Epithelial cell of proximal tubule (primary cell): Measurements from ENCODE around the gene MAN2B2. TPM values are rescaled to one million over a fixed set of nuclear protein-coding genes. Genes with fewer than 3 reads are reported as not detected.

Source experiments
- DNase-seq: peaks from one replicate; pipeline ENCODE4 v3.0.0-alpha.2; 2011; ENCODE audit warnings: low read depth
- H3K4me3 ChIP-seq: 2 replicates; pipeline ENCODE4 v1.5.1; 2011; ENCODE audit warnings: low read depth, mild to moderate bottlenecking, low read length
- total RNA-seq: library from RNA; depleted of rRNA; stranded (reverse); fragments of >200 nt; gene quantifications from 2 replicates; pipeline ENCODE4 v1.2.3, GENCODE V29; 2015
- TF ChIP-seq, protein P1 (sequence below): conservative IDR thresholded peaks from 2 replicates; pipeline ENCODE4 v1.5.1; 2012; ENCODE audit warnings: low read depth, mild to moderate bottlenecking, low read length

Gene MAN2B2
- total RNA-seq, 1 donor from 2014 or later: 20.6 TPM

DNA sequence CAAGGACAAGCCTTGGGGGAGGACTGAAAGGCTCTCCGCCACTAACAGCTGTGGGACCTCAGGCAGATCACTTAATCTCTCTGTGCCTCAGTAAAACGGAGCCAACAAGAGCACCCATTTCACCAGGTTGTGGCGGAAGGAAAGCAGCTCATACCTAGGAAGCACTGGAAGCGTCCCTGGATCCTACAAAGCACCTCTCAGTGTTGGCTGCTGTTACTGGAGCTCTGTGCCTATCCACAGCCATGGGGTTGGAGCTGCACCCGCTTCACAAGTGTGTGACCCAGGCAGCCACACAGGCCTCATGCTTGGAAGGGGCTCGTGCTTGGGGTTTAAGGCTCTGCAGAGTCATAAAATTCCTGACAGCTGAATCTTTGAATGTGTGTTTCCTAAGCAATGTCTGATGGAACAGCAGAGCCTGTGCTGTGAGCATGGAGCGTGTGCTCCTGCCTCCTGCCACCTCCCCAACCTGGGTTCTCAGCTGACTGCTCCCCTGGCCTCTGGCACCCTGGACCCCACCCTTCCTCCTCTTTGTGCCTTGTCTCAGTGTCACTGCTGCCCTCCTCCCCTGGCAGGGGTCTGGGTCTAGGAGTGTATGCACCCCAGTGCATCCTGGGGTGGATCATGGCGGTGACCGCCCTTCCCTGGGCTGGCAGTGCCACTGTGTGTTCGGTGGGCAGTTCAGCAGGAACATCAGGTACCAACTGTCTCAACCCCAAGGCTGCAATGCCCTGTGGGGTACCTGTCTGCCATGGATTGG is 14.4 kb upstream of the MAN2B2 start:
- no peak for DNase-seq
- no peak overlapping the region for H3K4me3 ChIP-seq
- TF ChIP-seq, protein P1, sequence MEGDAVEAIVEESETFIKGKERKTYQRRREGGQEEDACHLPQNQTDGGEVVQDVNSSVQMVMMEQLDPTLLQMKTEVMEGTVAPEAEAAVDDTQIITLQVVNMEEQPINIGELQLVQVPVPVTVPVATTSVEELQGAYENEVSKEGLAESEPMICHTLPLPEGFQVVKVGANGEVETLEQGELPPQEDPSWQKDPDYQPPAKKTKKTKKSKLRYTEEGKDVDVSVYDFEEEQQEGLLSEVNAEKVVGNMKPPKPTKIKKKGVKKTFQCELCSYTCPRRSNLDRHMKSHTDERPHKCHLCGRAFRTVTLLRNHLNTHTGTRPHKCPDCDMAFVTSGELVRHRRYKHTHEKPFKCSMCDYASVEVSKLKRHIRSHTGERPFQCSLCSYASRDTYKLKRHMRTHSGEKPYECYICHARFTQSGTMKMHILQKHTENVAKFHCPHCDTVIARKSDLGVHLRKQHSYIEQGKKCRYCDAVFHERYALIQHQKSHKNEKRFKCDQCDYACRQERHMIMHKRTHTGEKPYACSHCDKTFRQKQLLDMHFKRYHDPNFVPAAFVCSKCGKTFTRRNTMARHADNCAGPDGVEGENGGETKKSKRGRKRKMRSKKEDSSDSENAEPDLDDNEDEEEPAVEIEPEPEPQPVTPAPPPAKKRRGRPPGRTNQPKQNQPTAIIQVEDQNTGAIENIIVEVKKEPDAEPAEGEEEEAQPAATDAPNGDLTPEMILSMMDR: no peak

DNA sequence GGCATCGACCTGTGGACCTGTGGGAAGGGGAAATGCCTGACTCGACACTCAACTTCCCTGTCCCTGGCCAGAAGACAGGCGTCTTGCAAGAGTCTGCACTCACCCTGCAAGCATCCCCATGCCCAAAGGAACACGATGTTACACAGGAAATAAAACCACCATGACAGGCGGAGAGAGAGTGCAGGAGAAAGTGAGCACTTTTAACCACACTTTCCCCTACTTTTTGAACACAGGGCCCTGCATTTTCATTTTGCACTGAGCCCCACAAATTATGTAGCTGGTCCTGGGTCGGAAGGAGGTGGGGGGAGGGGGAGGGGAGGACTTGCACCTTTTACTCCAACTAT is 13.8 kb upstream of the MAN2B2 start:
- DNase-seq: no peak
- no peak overlapping the region for H3K4me3 ChIP-seq
- TF ChIP-seq, protein P1: no peak

DNA sequence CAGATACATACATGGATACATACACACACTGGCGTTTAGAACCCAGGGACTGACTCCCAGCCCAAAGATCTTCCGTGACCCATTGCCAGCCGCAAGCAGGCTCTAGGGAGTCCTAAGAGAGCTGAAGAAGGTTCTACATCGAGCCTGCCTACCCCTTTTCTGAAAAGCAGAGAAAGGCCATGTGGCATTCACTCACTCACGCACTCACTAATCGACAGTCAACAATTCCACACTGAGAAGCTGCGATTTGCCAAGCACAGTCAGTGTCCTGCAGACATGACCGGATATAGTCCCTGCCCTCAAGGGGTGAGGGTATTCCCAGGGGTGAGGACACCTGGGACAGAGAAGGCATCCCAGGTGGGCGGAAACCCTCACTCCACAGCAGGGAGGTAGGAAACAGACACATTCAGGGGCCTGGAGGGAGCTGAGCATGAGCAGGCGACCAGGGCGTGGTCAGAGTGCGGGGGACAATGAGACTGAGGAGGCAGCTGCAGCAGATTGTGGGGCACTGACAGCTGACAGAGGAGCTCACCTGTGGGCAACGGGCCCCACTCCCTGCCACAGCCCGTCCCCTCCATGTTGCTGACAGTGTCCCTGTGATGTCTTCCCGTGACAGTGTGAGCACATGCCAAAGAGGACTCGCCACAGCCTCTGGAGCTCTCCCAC is 13.2 kb upstream of the MAN2B2 start:
- TF ChIP-seq, protein P1: no peak
- H3K4me3 ChIP-seq: no peak overlapping the region
- DNase-seq: no peak

DNA sequence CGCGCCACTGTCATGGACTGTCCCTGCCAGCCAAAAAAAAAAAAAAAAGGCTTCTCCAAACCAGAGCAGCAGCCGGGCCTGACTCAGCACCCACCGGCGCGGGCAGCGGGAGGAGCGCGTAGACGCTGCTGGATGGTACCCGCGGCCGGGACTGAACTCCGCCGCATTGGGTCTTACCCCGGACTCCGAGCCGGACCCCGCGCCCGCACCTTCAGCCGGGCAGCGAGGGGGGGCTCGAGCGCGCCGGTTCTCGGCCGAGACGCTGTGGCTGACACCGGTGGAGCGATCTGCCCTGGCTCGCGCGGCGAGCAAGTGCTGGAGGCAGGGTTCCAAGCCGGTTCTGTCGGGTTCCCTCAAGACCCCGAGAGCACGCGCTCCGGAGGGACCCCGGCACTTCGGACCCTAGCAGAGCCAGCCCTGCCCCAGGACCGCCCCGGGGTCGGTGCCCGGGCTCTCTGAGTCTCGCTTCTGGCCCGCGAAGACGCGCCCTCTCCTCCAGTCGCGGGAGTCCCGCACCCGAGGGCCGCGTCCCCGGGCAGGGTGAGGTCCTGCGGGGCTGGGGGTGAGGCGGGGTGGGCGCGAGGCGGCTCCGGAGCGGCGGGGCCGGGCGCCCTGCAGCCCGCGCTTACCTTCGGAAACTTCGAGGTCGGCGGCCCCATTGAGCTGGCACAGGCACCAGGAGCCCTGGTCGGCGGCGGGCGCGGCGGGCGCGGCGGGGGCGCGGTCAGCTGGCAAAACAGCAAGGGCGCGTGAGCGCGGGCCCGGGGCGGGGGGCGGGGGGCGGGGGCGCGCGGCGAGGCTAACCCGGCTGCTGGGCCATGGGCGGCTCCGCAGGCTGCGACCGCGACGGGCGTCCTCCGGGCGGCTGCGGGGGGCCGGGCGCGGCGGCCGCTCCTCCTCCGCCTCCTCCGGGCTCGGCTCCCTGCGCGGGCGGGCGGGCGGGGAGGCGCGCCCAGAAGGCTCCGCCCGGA is 11.8 kb upstream of the MAN2B2 start:
- peak overlapping the region; percentile 4 for H3K4me3 ChIP-seq
- no peak for DNase-seq
- TF ChIP-seq, protein P1: no peak

DNA sequence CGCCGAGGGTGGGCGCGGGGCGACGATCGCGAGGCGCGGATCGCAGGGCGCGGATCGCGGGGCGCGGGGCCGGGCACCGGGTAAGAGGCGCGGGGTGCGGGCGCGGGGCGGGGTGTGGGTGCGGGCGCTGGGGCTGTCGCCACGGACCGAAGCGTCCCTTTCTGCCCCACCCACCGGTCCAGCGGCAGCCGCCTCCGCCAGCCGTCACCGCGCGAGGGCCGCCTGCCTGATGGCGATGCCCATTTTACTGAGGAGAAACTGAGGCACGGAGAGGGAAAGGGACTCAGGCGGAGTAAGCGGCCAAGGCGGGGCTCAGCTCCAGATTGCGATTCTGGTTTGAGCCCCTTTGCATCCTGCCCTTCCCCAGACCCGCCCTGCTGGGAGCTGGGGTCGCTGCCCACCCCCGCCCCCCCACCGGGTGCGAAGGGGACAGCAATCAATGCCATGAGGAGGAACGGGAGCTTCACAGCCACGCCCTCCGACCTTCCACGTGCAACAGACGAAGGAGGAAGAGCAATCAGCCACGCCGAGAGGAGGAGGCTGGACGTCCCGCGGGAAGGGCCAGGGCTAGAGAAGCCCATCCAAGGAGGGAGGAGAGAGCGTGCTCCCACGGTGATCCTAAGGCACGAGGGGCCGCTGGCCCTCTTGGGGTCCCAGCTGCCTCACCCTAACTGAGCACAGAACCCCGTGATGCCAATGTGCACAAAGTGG is 10.9 kb upstream of the MAN2B2 start:
- no peak for DNase-seq
- TF ChIP-seq, protein P1: no peak
- H3K4me3 ChIP-seq: no peak overlapping the region

DNA sequence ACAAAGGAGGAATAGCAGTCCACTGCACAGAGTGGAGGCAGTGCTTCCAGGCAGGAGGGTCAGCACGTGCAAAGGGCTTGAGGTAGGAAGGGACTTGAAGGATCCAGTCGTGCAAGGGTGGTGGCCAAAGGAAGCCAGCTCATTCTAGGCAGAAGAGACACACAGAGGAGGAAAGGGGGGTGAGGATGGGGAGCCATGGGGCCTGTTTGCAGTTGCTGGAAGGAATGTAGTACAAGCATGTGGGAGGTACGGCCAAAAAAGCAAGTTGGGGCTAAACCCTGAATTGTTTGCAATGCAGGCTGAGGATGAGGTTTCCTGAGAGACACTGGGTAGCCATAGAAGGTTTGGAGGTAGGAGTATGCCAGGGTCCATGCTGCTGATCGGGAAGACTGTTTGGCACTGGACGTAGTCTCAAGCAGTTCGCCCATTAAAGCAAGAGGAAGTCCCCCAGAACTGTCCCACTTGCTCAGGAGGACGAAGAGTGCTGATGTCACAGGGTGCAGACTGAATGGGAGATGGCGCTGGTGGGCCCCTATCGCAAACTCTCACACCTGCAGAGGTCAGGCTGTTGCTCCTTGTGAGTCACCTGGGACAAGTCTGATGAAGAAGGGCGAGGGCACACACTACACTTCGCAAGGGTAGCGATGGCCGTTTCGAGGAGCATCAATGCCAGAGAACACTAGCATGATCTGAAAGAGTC is 9.1 kb upstream of the MAN2B2 start:
- DNase-seq: no peak
- TF ChIP-seq, protein P1: no peak
- H3K4me3 ChIP-seq: no peak overlapping the region
